Stimulated activated naive B cell treated with anti-CD40 and anti-IgM and Interleukin-4, amounts not matched to agents 10 μg/mL and 1 μg/mL and 100 μg/mL, for 72 hours (primary cell): ENCODE measurements around the gene BET1.
"Not testable (repeated sequence)": the region's sequence is repeated elsewhere in the genome, so short reads cannot be mapped to it uniquely, and the experiment has no call there.

Source experiments
- ATAC-seq, 2 donors: fragments of 150-1000 bp; cut with Tn5 transposase; replicated peaks; 2 replicates each; pipeline ENCODE4 v1.10.0; 2021; ENCODE audit warnings: moderate library complexity in 1 of 2
- DNase-seq: peaks from one replicate; pipeline ENCODE4 v3.0.0; 2021
- H3K27ac Mint-ChIP-seq: one replicate; pipeline ENCODE4 v1.8.0; 2022; ENCODE audit warnings: mild to moderate bottlenecking, mixed read lengths
- H3K27me3 Mint-ChIP-seq, 2 donors: one replicate each; pipeline ENCODE4 v1.8.0; 2022; ENCODE audit warnings: mixed read lengths in 2 of 2
- H3K36me3 Mint-ChIP-seq, 2 donors: one replicate each; pipeline ENCODE4 v1.8.0; 2022; ENCODE audit warnings: mixed read lengths in 2 of 2, mild to moderate bottlenecking in 1 of 2
- H3K4me1 Mint-ChIP-seq, 2 donors: one replicate each; pipeline ENCODE4 v1.8.0; 2022; ENCODE audit warnings: mixed read lengths in 2 of 2, mild to moderate bottlenecking in 1 of 2
- H3K4me3 Mint-ChIP-seq, 2 donors: one replicate each; pipeline ENCODE4 v1.8.0; 2022; ENCODE audit warnings: mild to moderate bottlenecking in 2 of 2, mixed read lengths in 2 of 2, moderate library complexity in 1 of 2
- H3K9me3 Mint-ChIP-seq, 2 donors: one replicate each; pipeline ENCODE4 v1.8.0; 2022; ENCODE audit warnings: mixed read lengths in 2 of 2, mild to moderate bottlenecking in 1 of 2

The BET1 gene

DNA sequence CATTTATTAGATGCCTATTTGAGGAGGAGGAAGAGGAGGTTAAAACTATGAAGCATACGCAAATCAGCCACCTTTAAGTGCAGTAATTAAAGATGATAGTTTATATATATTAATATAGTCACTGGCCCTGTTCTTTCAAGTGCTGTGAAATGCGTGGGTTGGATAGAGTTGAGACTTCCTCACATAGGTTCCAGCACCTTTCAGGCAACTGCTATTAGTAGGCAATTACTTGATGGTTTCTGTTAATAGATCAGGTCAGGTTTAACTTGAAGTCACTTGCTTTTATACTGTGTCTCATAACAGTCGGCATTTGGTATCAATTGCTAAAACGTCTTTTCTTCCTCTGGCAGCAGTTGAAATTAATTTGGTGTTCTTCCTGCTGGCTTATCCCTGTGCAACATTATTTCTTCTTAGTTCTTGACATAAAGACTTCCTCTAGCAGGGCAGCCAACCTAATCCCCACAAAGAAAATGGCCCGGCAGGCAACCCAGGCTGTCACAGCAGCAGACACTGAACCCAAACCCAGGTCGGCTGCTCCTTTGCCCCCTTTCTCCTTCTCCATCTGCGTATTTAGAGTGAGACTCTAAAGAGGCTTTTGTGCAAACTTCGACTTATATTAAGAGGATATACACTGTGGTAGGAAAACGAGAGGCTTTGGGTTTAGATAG lies 35.3 kb upstream of the BET1 start:
- H3K36me3 Mint-ChIP-seq = peaks cover 0 to 3% of the 10 kb centered on the region in 2 donors
- no peak overlapping the region for H3K4me3 Mint-ChIP-seq
- H3K9me3 Mint-ChIP-seq = no peaks in the 10 kb centered on the region
- ATAC-seq (peak; percentile 20 to 45), DNase-seq (no peak)
- H3K27me3 Mint-ChIP-seq = no peaks in the 10 kb centered on the region
- H3K27ac Mint-ChIP-seq = no peak overlapping the region
- H3K4me1 Mint-ChIP-seq = peaks cover 19 to 28% of the 10 kb centered on the region in 2 donors

DNA sequence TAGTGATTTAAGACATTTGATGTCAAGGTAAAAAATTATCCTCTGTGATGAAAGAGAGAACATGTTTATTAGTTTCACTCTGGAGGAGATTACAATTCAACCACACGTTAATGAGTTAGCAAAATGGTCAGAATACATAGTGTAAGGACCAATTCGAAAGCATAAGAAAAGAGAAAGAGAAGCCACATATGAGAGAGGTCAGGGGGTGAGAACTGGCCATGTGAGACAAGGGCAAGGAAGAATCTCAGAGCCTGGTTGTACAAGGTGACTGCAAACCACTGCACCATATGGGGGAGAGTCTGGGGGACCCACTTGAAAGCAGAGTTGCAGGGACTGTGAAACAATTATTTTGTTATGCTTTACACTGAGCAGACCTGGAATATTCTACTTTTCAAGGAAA lies 27.7 kb upstream of the BET1 start:
- H3K27me3 Mint-ChIP-seq = no peaks in the 10 kb centered on the region
- no peak overlapping the region for H3K4me3 Mint-ChIP-seq
- H3K36me3 Mint-ChIP-seq = no peaks in the 10 kb centered on the region
- no peak for DNase-seq
- peaks cover 12 to 13% of the 10 kb centered on the region in 2 donors for H3K4me1 Mint-ChIP-seq
- no peak overlapping the region for H3K27ac Mint-ChIP-seq
- no peak for ATAC-seq
- H3K9me3 Mint-ChIP-seq = no peaks in the 10 kb centered on the region

DNA sequence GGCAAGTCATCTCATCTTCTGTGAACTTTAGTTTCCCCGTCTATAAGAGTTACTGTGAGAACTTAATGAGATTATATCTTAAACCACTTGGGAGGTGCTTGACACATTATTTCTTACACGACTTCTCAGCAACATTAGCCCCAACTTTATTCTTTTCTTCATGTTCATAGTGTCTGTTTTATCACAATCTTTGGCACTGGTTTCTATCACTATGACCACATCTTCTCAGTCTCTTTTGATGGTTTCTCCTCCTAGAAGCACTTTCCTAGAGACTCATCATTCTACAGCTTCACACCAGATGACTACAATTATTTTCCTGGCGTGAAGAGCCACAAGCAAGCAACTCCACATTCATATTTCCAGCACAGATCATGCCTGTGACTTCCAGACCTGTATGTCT lies 26.5 kb upstream of the BET1 start:
- Mint-ChIP-seq H3K27me3 (no peaks in the 10 kb centered on the region), H3K9me3 (peaks cover 0 to 2% of the 10 kb centered on the region in 2 donors), H3K27ac (no peak overlapping the region), H3K36me3 (no peaks in the 10 kb centered on the region), H3K4me1 (peaks cover 11 to 12% of the 10 kb centered on the region in 2 donors), H3K4me3 (no peak overlapping the region)
- ATAC-seq (no peak), DNase-seq (no peak)

DNA sequence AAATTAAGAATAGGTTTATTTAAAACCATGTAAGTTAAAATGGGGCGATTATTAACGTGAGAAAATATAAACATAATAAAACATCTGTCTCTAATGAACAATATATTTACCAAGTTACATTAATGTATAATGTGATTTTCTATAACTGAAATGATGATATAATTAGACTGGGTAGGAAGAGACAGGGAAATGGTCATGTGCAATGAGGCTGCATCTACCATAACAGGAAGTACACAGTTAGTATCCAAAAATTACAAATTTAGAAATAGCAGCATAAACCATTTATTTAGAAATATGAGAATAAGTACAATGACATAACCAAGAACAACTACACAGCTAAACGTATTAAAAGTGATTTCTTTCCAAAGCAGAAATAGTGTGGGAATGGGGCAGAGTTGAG lies 25.8 kb upstream of the BET1 start:
- no peak for ATAC-seq
- DNase-seq = no peak
- Mint-ChIP-seq H3K36me3 (no peaks in the 10 kb centered on the region), H3K4me1 (peaks cover 11 to 12% of the 10 kb centered on the region in 2 donors), H3K4me3 (no peak overlapping the region), H3K9me3 (peaks cover 0 to 2% of the 10 kb centered on the region in 2 donors), H3K27me3 (no peaks in the 10 kb centered on the region), H3K27ac (no peak overlapping the region)

DNA sequence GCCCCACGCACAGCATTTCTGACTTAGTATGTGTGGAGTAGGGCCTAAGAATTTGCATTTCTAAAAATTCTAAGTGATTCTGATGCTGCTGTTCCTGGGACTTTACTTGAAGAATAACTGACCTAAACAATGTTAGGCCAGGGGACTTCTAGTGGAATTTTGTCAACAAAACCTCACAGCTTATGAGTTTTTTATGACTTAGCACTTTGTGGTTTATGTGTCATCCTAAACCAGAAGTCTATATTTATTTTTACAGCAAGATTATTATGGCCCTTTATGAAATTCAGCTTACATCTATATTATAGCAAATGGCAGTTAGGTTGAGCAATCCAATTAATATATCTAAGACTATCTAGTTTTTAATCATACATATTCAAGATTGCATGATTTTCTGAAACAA lies 24.6 kb upstream of the BET1 start:
- Mint-ChIP-seq H3K27ac (no peak overlapping the region), H3K4me1 (peaks cover 11 to 12% of the 10 kb centered on the region in 2 donors), H3K9me3 (peaks cover 0 to 2% of the 10 kb centered on the region in 2 donors), H3K27me3 (no peaks in the 10 kb centered on the region), H3K36me3 (no peaks in the 10 kb centered on the region), H3K4me3 (no peak overlapping the region)
- DNase-seq = no peak
- ATAC-seq = no peak

DNA sequence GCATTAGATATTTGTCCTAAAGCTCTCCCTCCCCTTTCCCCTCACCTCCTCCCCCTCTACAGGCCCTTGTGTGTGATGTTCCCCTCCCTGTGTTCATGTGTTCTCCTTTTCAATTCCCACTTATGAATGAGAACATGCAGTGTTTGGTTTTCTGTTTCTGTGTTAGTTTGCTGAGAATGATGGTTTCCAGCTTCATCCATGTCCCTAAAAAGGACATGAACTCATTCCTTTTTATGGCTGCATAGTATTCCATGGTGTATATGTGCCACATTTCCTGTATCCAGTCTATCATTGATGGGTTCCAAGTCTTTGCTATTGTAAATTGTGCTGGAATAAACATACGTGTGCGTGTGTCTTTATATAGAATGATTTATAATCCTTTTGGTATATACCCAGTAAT lies 22.5 kb upstream of the BET1 start:
- not testable (repeated sequence) for H3K4me3 Mint-ChIP-seq, H3K9me3 Mint-ChIP-seq, ATAC-seq, H3K27me3 Mint-ChIP-seq, H3K36me3 Mint-ChIP-seq, H3K27ac Mint-ChIP-seq, DNase-seq
- peaks cover 16 to 19% of the 10 kb centered on the region in 2 donors for H3K4me1 Mint-ChIP-seq

DNA sequence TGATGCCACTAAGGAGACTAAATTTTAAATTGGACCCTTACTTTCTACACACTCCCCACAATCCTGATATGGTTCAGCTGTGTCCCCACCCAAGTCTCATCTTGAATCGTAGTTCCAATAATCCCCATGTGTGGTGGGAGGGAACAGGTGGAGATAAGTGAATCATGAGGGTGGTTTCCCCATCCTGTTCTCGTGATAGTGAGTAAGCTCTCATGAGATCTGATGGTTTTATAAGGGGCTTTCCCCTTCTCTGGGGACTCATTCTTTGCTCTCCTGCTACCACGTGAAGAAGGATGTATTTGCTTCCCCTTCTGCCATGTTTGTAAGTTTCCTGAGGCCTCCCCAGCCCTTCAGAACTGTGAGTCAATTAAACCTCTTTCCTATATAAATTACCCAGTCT lies 18.4 kb upstream of the BET1 start:
- ATAC-seq = peak; percentile 89 to 99
- H3K27ac Mint-ChIP-seq = peak overlapping the region; percentile 81
- peaks cover 7 to 11% of the 10 kb centered on the region in 2 donors for H3K4me1 Mint-ChIP-seq

DNA sequence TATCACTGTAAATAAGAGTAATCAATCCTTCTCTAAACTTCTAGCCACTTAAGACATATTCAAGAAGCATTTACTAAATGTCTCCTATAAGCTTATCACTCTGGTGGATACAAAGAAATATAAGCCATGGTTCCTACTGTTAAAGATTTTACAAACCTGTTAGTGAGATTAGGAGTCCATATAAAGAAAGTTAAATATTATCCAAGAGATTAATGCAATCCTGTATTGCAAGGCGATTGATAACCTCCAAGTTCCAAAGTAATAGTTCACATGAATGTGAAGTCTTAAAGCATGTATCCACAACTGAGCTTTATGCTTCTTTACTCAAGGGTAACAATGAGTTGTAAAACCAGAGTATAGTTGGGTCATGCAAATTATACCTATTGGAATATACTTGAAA lies 12.6 kb upstream of the BET1 start:
- H3K4me3 Mint-ChIP-seq = no peak overlapping the region
- no peak for DNase-seq
- H3K4me1 Mint-ChIP-seq = peaks cover 0 to 5% of the 10 kb centered on the region in 2 donors
- no peak overlapping the region for H3K27ac Mint-ChIP-seq
- peaks cover 2 to 6% of the 10 kb centered on the region in 2 donors for H3K9me3 Mint-ChIP-seq
- no peak for ATAC-seq
- H3K27me3 Mint-ChIP-seq = no peaks in the 10 kb centered on the region
- H3K36me3 Mint-ChIP-seq = peaks cover 8 to 10% of the 10 kb centered on the region in 2 donors

More for the DNA sequence above, 18.4 kb upstream of the BET1 start:
- peak; percentile 53 for DNase-seq
- peaks cover 0 to 4% of the 10 kb centered on the region in 2 donors for H3K9me3 Mint-ChIP-seq
- peaks cover 5 to 11% of the 10 kb centered on the region in 2 donors for H3K36me3 Mint-ChIP-seq
- H3K27me3 Mint-ChIP-seq = no peaks in the 10 kb centered on the region
- peak overlapping the region in 1 of 2 donors; percentile 2 for H3K4me3 Mint-ChIP-seq

DNA sequence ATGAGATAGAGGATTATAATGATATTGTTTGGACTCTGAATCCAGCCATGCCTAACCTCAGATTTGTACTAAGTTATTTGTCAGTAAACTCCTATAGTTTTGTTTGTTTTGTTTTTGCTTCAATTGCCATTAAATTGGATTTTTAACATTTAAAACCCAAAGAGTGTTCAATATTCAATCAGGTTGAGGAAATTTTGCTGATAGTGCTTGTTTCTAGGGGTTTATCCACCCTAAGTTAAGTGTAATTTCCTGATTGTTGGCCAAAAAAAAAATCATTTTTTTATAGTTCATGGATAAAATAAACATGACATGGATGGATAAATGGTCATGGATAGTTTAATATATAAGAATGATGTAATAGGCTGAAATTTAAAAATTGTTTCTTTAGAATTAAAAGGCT lies 11.4 kb upstream of the BET1 start:
- peaks cover 2 to 6% of the 10 kb centered on the region in 2 donors for H3K9me3 Mint-ChIP-seq
- H3K27ac Mint-ChIP-seq = no peak overlapping the region
- H3K4me1 Mint-ChIP-seq = peaks cover 0 to 5% of the 10 kb centered on the region in 2 donors
- no peak overlapping the region for H3K4me3 Mint-ChIP-seq
- no peaks in the 10 kb centered on the region for H3K27me3 Mint-ChIP-seq
- ATAC-seq = no peak
- H3K36me3 Mint-ChIP-seq = peaks cover 8 to 10% of the 10 kb centered on the region in 2 donors
- DNase-seq = no peak

DNA sequence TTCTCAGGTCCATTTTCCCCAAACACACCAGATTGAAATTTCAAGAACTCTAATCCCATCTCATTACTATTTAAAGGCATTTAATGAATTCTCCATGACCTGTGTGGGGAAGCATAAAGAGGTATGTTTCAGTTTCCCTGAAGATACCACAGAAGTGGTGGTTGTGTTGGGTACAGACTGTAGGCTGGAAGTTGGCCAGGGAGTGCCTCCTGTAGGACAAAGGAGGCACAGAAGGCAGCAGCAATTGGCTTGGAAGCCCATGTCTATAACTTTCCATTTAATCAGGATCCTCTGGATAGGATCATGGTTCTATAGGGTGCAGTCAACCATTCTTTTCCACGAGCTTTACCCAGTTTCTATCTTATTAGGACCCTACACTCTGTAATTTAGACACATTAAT lies 8.6 kb upstream of the BET1 start:
- peaks cover 0 to 11% of the 10 kb centered on the region in 2 donors for H3K4me1 Mint-ChIP-seq
- ATAC-seq = no peak
- peaks cover 3 to 5% of the 10 kb centered on the region in 2 donors for H3K36me3 Mint-ChIP-seq
- H3K27me3 Mint-ChIP-seq = no peaks in the 10 kb centered on the region
- no peak for DNase-seq
- no peak overlapping the region for H3K4me3 Mint-ChIP-seq
- H3K27ac Mint-ChIP-seq = no peak overlapping the region
- peaks cover 0 to 6% of the 10 kb centered on the region in 2 donors for H3K9me3 Mint-ChIP-seq

DNA sequence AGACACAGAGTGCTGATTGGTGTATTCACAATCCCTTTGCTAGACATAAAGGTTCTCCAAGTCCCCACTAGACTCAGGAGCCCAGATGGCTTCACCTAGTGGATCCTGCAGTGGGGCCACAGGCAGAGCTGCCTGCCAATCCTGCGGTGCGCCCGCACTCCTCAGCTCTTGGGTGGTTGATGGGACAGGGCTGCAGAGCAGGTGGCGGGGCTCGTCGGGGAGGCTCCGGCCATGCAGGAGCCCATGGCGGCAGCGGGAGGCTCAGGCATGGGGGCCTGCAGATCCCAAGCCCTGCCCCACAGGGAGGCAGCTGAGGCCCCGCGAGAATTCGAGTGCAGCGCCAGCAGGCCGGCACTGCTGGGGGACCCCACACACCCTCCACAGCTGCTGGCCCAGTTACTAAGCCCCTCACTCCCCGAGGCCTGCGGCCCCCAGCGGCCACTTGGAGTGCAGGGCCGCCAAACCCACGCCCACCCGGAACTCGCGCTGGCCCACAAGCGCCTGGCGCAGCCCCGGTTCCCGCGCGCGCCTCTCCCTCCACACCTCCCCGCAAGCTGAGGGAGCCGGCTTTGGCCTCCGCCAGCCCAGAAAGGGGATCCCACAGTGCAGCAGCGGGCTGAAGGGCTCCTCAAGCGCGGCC lies 7.7 kb upstream of the BET1 start:
- H3K9me3 Mint-ChIP-seq = peaks cover 2 to 9% of the 10 kb centered on the region in 2 donors
- peaks cover 0 to 11% of the 10 kb centered on the region in 2 donors for H3K4me1 Mint-ChIP-seq
- H3K27me3 Mint-ChIP-seq = peaks cover 0 to 4% of the 10 kb centered on the region in 2 donors
- DNase-seq (no peak), ATAC-seq (no peak)
- peaks cover 3 to 8% of the 10 kb centered on the region in 2 donors for H3K36me3 Mint-ChIP-seq
- H3K4me3 Mint-ChIP-seq = no peak overlapping the region
- no peak overlapping the region for H3K27ac Mint-ChIP-seq

DNA sequence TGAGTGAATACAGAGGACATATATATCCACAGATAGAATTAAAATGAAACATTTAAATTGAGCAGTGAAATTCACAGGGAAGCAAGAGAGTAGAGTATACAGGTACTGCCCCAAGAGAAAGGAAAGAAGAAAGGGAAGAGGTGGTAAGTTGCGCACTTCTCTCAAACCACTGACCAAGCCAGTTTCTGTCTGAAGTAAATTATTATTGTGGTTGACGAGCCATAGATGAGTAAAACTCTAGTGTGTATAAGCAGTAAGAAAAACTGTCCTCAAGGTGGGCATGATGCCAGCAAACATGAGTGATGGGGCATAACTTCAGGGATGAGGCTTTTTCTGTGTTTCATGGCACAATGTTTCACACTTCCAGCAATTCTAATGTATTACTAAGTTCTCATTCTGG lies 4.4 kb upstream of the BET1 start:
- ATAC-seq = peak; percentile 17 to 19
- Mint-ChIP-seq H3K27me3 (peaks cover 0 to 4% of the 10 kb centered on the region in 2 donors), H3K36me3 (peaks cover 3 to 8% of the 10 kb centered on the region in 2 donors), H3K4me3 (no peak overlapping the region), H3K4me1 (peaks cover 0 to 21% of the 10 kb centered on the region in 2 donors), H3K27ac (no peak overlapping the region), H3K9me3 (peaks cover 2 to 9% of the 10 kb centered on the region in 2 donors)
- DNase-seq = no peak

DNA sequence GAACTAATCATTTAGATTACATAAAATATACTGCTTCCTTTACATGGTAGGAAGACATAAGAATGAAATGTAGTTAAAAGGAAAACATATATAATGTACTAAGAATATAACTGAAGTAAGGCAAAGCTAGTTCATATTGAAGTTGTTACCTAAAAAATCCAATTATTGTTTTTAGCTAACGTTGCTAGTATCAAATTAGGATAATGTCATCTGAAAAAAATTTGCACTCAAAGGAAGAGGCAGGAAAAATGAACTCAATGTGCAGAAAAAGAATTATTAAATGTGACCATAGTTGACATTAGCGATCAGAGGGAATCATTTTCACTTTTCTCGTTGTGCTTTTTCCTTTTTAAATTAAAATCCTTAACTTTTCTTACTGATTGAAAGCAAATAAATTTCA lies 1.6 kb upstream of the BET1 start:
- no peak for DNase-seq
- Mint-ChIP-seq H3K4me3 (no peak overlapping the region), H3K36me3 (peaks cover 2 to 7% of the 10 kb centered on the region in 2 donors), H3K27ac (no peak overlapping the region), H3K9me3 (peaks cover 2 to 3% of the 10 kb centered on the region in 2 donors), H3K4me1 (peaks cover 13 to 41% of the 10 kb centered on the region in 2 donors), H3K27me3 (peaks cover 0 to 4% of the 10 kb centered on the region in 2 donors)
- ATAC-seq = no peak

DNA sequence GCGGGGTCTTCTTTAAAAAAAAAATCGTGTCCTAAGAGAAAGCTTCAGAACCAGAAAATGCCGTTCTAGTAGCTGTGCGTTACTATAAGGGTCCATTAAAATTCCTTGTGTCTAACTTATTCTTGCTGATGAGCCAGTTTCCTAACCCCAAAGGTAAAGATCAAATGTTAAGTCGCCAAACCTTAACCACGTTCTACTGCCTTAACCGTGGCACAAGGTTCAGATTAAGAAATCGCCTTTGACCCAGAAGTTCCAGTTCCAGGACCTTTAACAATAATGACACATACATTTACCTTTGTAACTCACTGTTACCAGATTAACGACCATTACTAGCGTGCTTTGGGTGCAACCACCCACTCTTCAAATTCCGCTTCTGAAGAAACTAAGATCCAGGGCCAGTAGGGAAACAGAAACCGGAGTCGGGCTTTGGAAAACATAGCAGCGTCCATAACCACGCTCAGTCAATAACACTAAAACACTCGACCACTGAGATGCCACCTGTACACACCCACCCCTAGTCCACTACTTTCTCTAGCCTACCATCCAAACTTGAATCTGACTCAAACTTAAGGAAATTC lies 620 bp downstream of the BET1 start:
- peaks cover 4 to 10% of the 10 kb centered on the region in 2 donors for H3K36me3 Mint-ChIP-seq
- peaks cover 19 to 50% of the 10 kb centered on the region in 2 donors for H3K4me1 Mint-ChIP-seq
- H3K9me3 Mint-ChIP-seq = peaks cover 2 to 3% of the 10 kb centered on the region in 2 donors
- no peak for DNase-seq
- peak overlapping the region; percentile 98 to 100 for H3K4me3 Mint-ChIP-seq
- ATAC-seq = peak; percentile 50 to 53
- H3K27me3 Mint-ChIP-seq = peaks cover 0 to 4% of the 10 kb centered on the region in 2 donors
- H3K27ac Mint-ChIP-seq = peak overlapping the region; percentile 100
